OCI-LY7 (cell line): ENCODE data around the gene CKLF. TPM values are rescaled to one million over a fixed set of nuclear protein-coding genes. Genes with fewer than 3 reads are reported as not detected.

Experiments
- BruUV-seq: library from RNA; stranded (reverse); fragments of 400-500 nt; replicated peaks from 2 replicates; lab custom pipeline; 2021; lab: Mats Ljungman, UMichigan
- CTCF ChIA-PET: fragments of 300-600 bp; sonication (Branson Sonifier 250); formaldehyde crosslinking; loops from one replicate; lab custom pipeline; 2022; ENCODE audit warnings: antibody characterized with exemption; ENCODE audit not compliant: unreplicated experiment; lab: Charles Lee
- POLR2A ChIA-PET: fragments of 300-600 bp; sonication (Branson Sonifier 250); formaldehyde crosslinking; loops from one replicate; lab custom pipeline; 2022; ENCODE audit warnings: antibody characterized with exemption; lab: Charles Lee
- DNase-seq: peaks from one replicate; pipeline ENCODE4 v3.0.0-alpha.2; 2015; ENCODE audit warnings: low spot score
- H2AFZ ChIP-seq: fragments of 200-600 bp; sonication (generic), shearing (Covaris generic); 2 replicates; pipeline ENCODE4 v1.6.1; 2014; ENCODE audit warnings: mild to moderate bottlenecking, antibody characterized with exemption, low read length, moderate library complexity
- H3K27ac ChIP-seq: fragments of 200-600 bp; sonication (generic); 2 replicates; pipeline ENCODE4 v1.5.1; 2014; ENCODE audit warnings: mixed run types, low read depth, mild to moderate bottlenecking, moderate library complexity, low read length, inconsistent platforms; ENCODE audit not compliant: poor library complexity, severe bottlenecking
- H3K36me3 ChIP-seq: fragments of 200-600 bp; sonication (generic); 2 replicates; pipeline ENCODE4 v1.6.1; 2014; ENCODE audit warnings: mild to moderate bottlenecking, antibody characterized with exemption, low read length, moderate library complexity, mixed read lengths; ENCODE audit not compliant: insufficient read depth
- H3K4me1 ChIP-seq: fragments of 200-600 bp; sonication (generic); 2 replicates; pipeline ENCODE4 v1.5.1; 2014; ENCODE audit warnings: mild to moderate bottlenecking, low read length; ENCODE audit not compliant: insufficient read depth, poor library complexity, severe bottlenecking
- H3K4me2 ChIP-seq: fragments of 200-600 bp; sonication (generic); 2 replicates; pipeline ENCODE4 v1.6.1; 2014; ENCODE audit warnings: mild to moderate bottlenecking, low read length
- H3K4me3 ChIP-seq: fragments of 200-600 bp; sonication (generic); 2 replicates; pipeline ENCODE4 v1.5.1; 2014; ENCODE audit warnings: mild to moderate bottlenecking, low read depth, low read length; ENCODE audit not compliant: poor library complexity, severe bottlenecking
- H3K79me2 ChIP-seq: fragments of 200-600 bp; sonication (generic); 2 replicates; pipeline ENCODE4 v1.6.1; 2016; ENCODE audit warnings: low read depth, mild to moderate bottlenecking, low read length, moderate library complexity, mixed read lengths; ENCODE audit not compliant: insufficient read depth
- H3K9me2 ChIP-seq: fragments of 200-600 bp; sonication (generic); 2 replicates; pipeline ENCODE4 v1.6.1; 2016; ENCODE audit warnings: mild to moderate bottlenecking, low read length, mixed read lengths; ENCODE audit not compliant: insufficient read depth
- H3K9me3 ChIP-seq: fragments of 200-600 bp; sonication (generic); 2 replicates; pipeline ENCODE4 v1.6.1; 2014; ENCODE audit warnings: mild to moderate bottlenecking, mixed run types, low read length, mixed read lengths
- H4K20me1 ChIP-seq: fragments of 200-600 bp; sonication (generic); 2 replicates; pipeline ENCODE4 v1.6.1; 2014; ENCODE audit warnings: mild to moderate bottlenecking, antibody characterized with exemption, low read length, moderate library complexity, mixed read lengths; ENCODE audit not compliant: insufficient read depth
- CTCF ChIP-seq: fragments of 200-600 bp; sonication (generic); conservative IDR thresholded peaks from 2 replicates; pipeline ENCODE4 v1.5.1; 2014; ENCODE audit warnings: mild to moderate bottlenecking, antibody characterized with exemption, low read length, moderate library complexity, mixed read lengths
- EZH2phosphoT487 ChIP-seq: fragments of 200-600 bp; sonication (generic); IDR thresholded peaks from 2 replicates; pipeline ENCODE4 v1.6.1; 2018; ENCODE audit warnings: low read depth, borderline replicate concordance, mild to moderate bottlenecking, mixed run types, antibody characterized with exemption, low read length, moderate library complexity, mixed read lengths
- intact Hi-C: fragments of 100-400 bp; cut with micrococcal nuclease; formaldehyde crosslinking; loops from one replicate; pipeline ENCODE4 v1.10.0; 2022; ENCODE audit not compliant: unreplicated experiment
- small RNA-seq: library from RNA; depleted of rRNA; stranded (forward); fragments of <200 nt; gene quantifications from one replicate; pipeline ENCODE3, GENCODE V24; 2014
- total RNA-seq, 2 experiments: library from RNA; depleted of rRNA in 1 of 2; stranded (reverse); fragments of >200 nt in 1 of 2; shearing (Covaris generic) in 1 of 2; gene quantifications; 2 replicates each; pipeline ENCODE4 v1.2.3, GENCODE V29; 2014 to 2022

The CKLF gene
- total RNA-seq, 2 experiments from 2014 or later, result 56.6 to 98.7 TPM

- Histone ChIP-seq H3K4me2 (no peak overlapping the region), H3K9me2 (no peaks in the 10 kb centered on the region), H3K36me3 (peaks cover 46% of the 10 kb centered on the region), H3K79me2 (no peaks in the 10 kb centered on the region), H3K9me3 (no peaks in the 10 kb centered on the region), H3K27ac (no peak overlapping the region), H3K4me1 (peaks cover 14% of the 10 kb centered on the region), H2AFZ (no peak overlapping the region), H3K4me3 (no peak overlapping the region), H4K20me1 (no peaks in the 10 kb centered on the region)
- TF ChIP-seq CTCF (no peak), EZH2phosphoT487 (no peak)
- intact Hi-C loops, result no loop called here
- BruUV-seq, result no TSS peak
- CTCF ChIA-PET, result no interaction called here
- POLR2A ChIA-PET, result interaction anchor here (0.7 kb wide), 1 partner anchor 201 kb away, joined by 4 read pairs; no protein-coding TSS in a partner anchor
- DNase-seq, result no peak
These were observed 60.0 kb downstream of the CKLF start for GRCh38 chr16:66612422-66612821.

- no peak overlapping the region for H3K27ac ChIP-seq
- H3K79me2 ChIP-seq, result no peaks in the 10 kb centered on the region
- H3K4me1 ChIP-seq, result peaks cover 16% of the 10 kb centered on the region
- TF ChIP-seq EZH2phosphoT487 (no peak), CTCF (no peak)
- peaks cover 38% of the 10 kb centered on the region for H3K36me3 ChIP-seq
- POLR2A ChIA-PET, result no interaction called here
- no peak for DNase-seq
- no peaks in the 10 kb centered on the region for H3K9me3 ChIP-seq
- H4K20me1 ChIP-seq, result no peaks in the 10 kb centered on the region
- no TSS peak for BruUV-seq
- no peak overlapping the region for H2AFZ ChIP-seq
- H3K4me2 ChIP-seq, result no peak overlapping the region
- intact Hi-C loops, result no loop called here
- no peak overlapping the region for H3K4me3 ChIP-seq
- no peaks in the 10 kb centered on the region for H3K9me2 ChIP-seq
- CTCF ChIA-PET, result no interaction called here
These were observed 61.9 kb downstream of the CKLF start for GRCh38 chr16:66614161-66614802.

Small RNA genes lying within 50 kb of the gene (small RNA-seq; reads per million reads assigned to genes)
- not detected for gene CKLF-CMTM1

Other genes with a start within 250 kb of the CKLF start
- not detected in 2 replicates for gene CDH5, start 185.9 kb upstream of the CKLF start, total RNA-seq (2014; rRNA removed; shearing (Covaris generic))
- gene CDH5, start 185.9 kb upstream of the CKLF start, total RNA-seq (2022), result 0.09 TPM in 1 of 2 replicates, not detected in the other
- gene BEAN1, start 125.3 kb upstream of the CKLF start, total RNA-seq (2014; rRNA removed; shearing (Covaris generic)), result not detected in 2 replicates
- 0.13 TPM in 1 of 2 replicates, not detected in the other for gene BEAN1, start 125.3 kb upstream of the CKLF start, total RNA-seq (2022)
- gene TK2, start 2.5 kb upstream of the CKLF start, total RNA-seq (2014; rRNA removed; shearing (Covaris generic)), result 0.06 and 0.08 TPM in 2 replicates
- 1.9 and 2.4 TPM in 2 replicates for gene TK2, start 2.5 kb upstream of the CKLF start, total RNA-seq (2022)
- 3.8 and 8.5 TPM in 2 replicates for gene CMTM1, start 13.9 kb downstream of the CKLF start, total RNA-seq (2014; rRNA removed; shearing (Covaris generic))
- gene CMTM1, start 13.9 kb downstream of the CKLF start, total RNA-seq (2022), result 10.6 and 10.7 TPM in 2 replicates
- gene CMTM2, start 26.9 kb downstream of the CKLF start, total RNA-seq (2014; rRNA removed; shearing (Covaris generic)), result 0.19 TPM in 1 of 2 replicates, not detected in the other
- 0.91 TPM in 1 of 2 replicates, not detected in the other for gene CMTM2, start 26.9 kb downstream of the CKLF start, total RNA-seq (2022)
- gene CMTM3, start 52.1 kb downstream of the CKLF start, total RNA-seq (2014; rRNA removed; shearing (Covaris generic)), result 5.0 and 5.3 TPM in 2 replicates
- 27.5 and 30.4 TPM in 2 replicates for gene CMTM3, start 52.1 kb downstream of the CKLF start, total RNA-seq (2022)
- gene CMTM4, start 144.2 kb downstream of the CKLF start, total RNA-seq (2014; rRNA removed; shearing (Covaris generic)), result 0.03 TPM in 1 of 2 replicates, not detected in the other
- gene CMTM4, start 144.2 kb downstream of the CKLF start, total RNA-seq (2022), result 0.76 and 1.3 TPM in 2 replicates
- gene DYNC1LI2, start 199.0 kb downstream of the CKLF start, total RNA-seq (2014; rRNA removed; shearing (Covaris generic)), result 48.4 and 48.9 TPM in 2 replicates
- gene DYNC1LI2, start 199.0 kb downstream of the CKLF start, total RNA-seq (2022), result 62.4 and 64.0 TPM in 2 replicates
- gene TERB1, start 249.0 kb downstream of the CKLF start, total RNA-seq (2014; rRNA removed; shearing (Covaris generic)), result not detected in 2 replicates
- 0.17 TPM in 1 of 2 replicates, not detected in the other for gene TERB1, start 249.0 kb downstream of the CKLF start, total RNA-seq (2022)